OCI-LY1 (cell line): ENCODE results near the gene FAH.
"Not testable (repeated sequence)": the region's sequence is repeated elsewhere in the genome, so short reads cannot be mapped to it uniquely, and the experiment has no call there.

Source experiments
- H2AFZ ChIP-seq: fragments of 200-600 bp; sonication (generic), shearing (Covaris generic); 2 replicates; pipeline ENCODE4 v1.6.0; 2014; ENCODE audit warnings: antibody characterized with exemption, mild to moderate bottlenecking, low read length
- H3F3A ChIP-seq: fragments of 200-600 bp; sonication (generic), shearing (Covaris generic); 2 replicates; pipeline ENCODE4 v1.6.0; 2014; ENCODE audit warnings: mild to moderate bottlenecking, antibody characterized with exemption, low read length, moderate library complexity; ENCODE audit not compliant: insufficient read depth
- H3K27ac ChIP-seq: fragments of 200-600 bp; sonication (generic); 2 replicates; pipeline ENCODE4 v1.5.1; 2014; ENCODE audit warnings: low read length, mixed run types, mild to moderate bottlenecking, low read depth; ENCODE audit not compliant: poor library complexity, severe bottlenecking
- H3K27me3 ChIP-seq: fragments of 200-600 bp; sonication (generic); 2 replicates; pipeline ENCODE4 v1.6.0; 2014; ENCODE audit warnings: antibody characterized with exemption, mild to moderate bottlenecking, low read length, moderate library complexity; ENCODE audit not compliant: insufficient read depth
- H3K36me3 ChIP-seq: fragments of 200-600 bp; sonication (generic); 2 replicates; pipeline ENCODE4 v1.6.1; 2014; ENCODE audit warnings: mild to moderate bottlenecking, antibody characterized with exemption, low read length, moderate library complexity, mixed read lengths; ENCODE audit not compliant: insufficient read depth
- H3K4me1 ChIP-seq: fragments of 200-600 bp; sonication (generic); 2 replicates; pipeline ENCODE4 v1.5.1; 2014; ENCODE audit warnings: mild to moderate bottlenecking, low read length, moderate library complexity; ENCODE audit not compliant: insufficient read depth, severe bottlenecking
- H3K4me2 ChIP-seq: fragments of 200-600 bp; sonication (generic), shearing (Covaris generic); 2 replicates; pipeline ENCODE4 v1.6.1; 2014; ENCODE audit warnings: low read length
- H3K4me3 ChIP-seq: fragments of 200-600 bp; sonication (generic); 2 replicates; pipeline ENCODE4 v1.5.1; 2014; ENCODE audit warnings: low read length, low read depth, mild to moderate bottlenecking, mixed read lengths; ENCODE audit not compliant: poor library complexity, severe bottlenecking
- H3K79me2 ChIP-seq: fragments of 200-600 bp; shearing (Covaris generic); 2 replicates; pipeline ENCODE4 v1.6.1; 2016; ENCODE audit warnings: mixed run types, low read length, mixed read lengths; ENCODE audit not compliant: insufficient read depth
- H3K9ac ChIP-seq: fragments of 200-600 bp; sonication (generic), shearing (Covaris generic); 2 replicates; pipeline ENCODE4 v1.6.1; 2014; ENCODE audit warnings: mild to moderate bottlenecking, low read length, mixed read lengths
- H3K9me2 ChIP-seq: fragments of 200-600 bp; sonication (generic), shearing (Covaris generic); 2 replicates; pipeline ENCODE4 v1.6.1; 2014; ENCODE audit warnings: low read depth, mild to moderate bottlenecking, low read length, mixed read lengths
- H3K9me3 ChIP-seq: fragments of 200-600 bp; shearing (Covaris generic); 2 replicates; pipeline ENCODE4 v1.6.1; 2014; ENCODE audit warnings: low read length, mixed read lengths
- H4K20me1 ChIP-seq: fragments of 200-600 bp; sonication (generic), shearing (Covaris generic); 2 replicates; pipeline ENCODE4 v1.6.0; 2016; ENCODE audit warnings: mild to moderate bottlenecking, low read length; ENCODE audit not compliant: insufficient read depth
- EZH2 ChIP-seq: fragments of 200-600 bp; sonication (generic), shearing (Covaris generic); IDR thresholded peaks from 2 replicates; pipeline ENCODE4 v1.8.0; 2017; ENCODE audit warnings: borderline replicate concordance, mixed run types, mild to moderate bottlenecking, antibody characterized with exemption, low read length, moderate library complexity, mixed read lengths
- TF ChIP-seq, protein P1 (sequence below): fragments of 200-600 bp; sonication (generic), shearing (Covaris generic); IDR thresholded peaks from 2 replicates; pipeline ENCODE4 v1.5.1; 2017; ENCODE audit warnings: mild to moderate bottlenecking, antibody characterized with exemption, low read length, moderate library complexity, mixed read lengths

FAH gene

DNA sequence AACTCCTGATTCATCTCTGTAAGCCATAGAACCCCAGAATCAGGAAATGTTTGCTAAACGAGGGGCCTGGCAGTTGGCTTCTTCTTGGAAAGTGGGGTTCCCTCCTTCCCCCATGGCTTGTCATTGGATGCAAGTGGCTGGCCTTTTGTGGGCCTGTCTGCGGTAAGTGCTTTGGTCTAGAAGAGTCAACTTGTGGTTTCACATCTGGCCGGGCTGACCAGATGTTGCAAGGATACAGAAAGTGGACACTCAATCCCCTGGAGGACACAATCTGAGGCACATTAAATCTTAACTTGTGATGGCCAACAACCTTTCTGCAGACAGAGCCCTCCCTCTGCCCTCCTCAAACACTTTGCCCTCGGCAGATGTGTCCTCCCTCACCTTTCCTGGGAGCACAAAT lies 1.1 kb downstream of the FAH start:
- Histone ChIP-seq H2AFZ (no peak overlapping the region), H3K36me3 (no peaks in the 10 kb centered on the region), H3K4me3 (peak overlapping the region; percentile 82), H4K20me1 (no peaks in the 10 kb centered on the region), H3K27me3 (no peaks in the 10 kb centered on the region), H3K27ac (no peak overlapping the region), H3K4me2 (peak overlapping the region; percentile 73), H3K9ac (peak overlapping the region; percentile 69; the same call in 1 of the 2 replicates), H3F3A (no peaks in the 10 kb centered on the region), H3K9me3 (no peaks in the 10 kb centered on the region), H3K79me2 (no peaks in the 10 kb centered on the region), H3K9me2 (no peaks in the 10 kb centered on the region), H3K4me1 (peaks cover 8% of the 10 kb centered on the region)
- TF ChIP-seq, protein P1, sequence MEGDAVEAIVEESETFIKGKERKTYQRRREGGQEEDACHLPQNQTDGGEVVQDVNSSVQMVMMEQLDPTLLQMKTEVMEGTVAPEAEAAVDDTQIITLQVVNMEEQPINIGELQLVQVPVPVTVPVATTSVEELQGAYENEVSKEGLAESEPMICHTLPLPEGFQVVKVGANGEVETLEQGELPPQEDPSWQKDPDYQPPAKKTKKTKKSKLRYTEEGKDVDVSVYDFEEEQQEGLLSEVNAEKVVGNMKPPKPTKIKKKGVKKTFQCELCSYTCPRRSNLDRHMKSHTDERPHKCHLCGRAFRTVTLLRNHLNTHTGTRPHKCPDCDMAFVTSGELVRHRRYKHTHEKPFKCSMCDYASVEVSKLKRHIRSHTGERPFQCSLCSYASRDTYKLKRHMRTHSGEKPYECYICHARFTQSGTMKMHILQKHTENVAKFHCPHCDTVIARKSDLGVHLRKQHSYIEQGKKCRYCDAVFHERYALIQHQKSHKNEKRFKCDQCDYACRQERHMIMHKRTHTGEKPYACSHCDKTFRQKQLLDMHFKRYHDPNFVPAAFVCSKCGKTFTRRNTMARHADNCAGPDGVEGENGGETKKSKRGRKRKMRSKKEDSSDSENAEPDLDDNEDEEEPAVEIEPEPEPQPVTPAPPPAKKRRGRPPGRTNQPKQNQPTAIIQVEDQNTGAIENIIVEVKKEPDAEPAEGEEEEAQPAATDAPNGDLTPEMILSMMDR, result no peak
- no peak for TF ChIP-seq EZH2

DNA sequence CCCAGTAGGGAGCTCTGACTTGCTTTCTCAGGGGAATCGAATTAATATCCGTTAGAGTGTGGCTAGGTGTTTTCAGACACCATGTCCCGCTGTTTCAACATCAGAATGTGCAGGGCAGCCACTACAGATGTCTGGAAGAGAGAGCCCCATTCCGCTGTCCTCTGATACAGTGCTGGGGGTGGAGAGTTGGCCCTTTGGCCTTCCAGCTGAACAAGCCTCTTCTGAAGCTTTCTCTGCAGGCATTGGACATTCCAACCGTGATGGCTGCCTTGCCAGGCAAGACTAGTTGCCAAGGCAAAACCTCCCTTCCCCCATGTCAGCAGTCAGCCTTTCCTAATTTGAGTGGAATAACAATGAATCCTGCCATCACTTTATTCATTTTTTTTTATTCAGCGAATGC lies 1.5 kb downstream of the FAH start:
- Histone ChIP-seq H3F3A (no peaks in the 10 kb centered on the region), H3K4me1 (peaks cover 8% of the 10 kb centered on the region), H3K9me2 (no peaks in the 10 kb centered on the region), H3K27me3 (no peaks in the 10 kb centered on the region), H3K36me3 (no peaks in the 10 kb centered on the region), H4K20me1 (no peaks in the 10 kb centered on the region), H3K4me2 (no peak overlapping the region), H3K9ac (no peak overlapping the region), H3K79me2 (no peaks in the 10 kb centered on the region), H3K27ac (no peak overlapping the region), H3K9me3 (no peaks in the 10 kb centered on the region), H3K4me3 (no peak overlapping the region), H2AFZ (no peak overlapping the region)
- TF ChIP-seq, protein P1, result no peak
- no peak for TF ChIP-seq EZH2

DNA sequence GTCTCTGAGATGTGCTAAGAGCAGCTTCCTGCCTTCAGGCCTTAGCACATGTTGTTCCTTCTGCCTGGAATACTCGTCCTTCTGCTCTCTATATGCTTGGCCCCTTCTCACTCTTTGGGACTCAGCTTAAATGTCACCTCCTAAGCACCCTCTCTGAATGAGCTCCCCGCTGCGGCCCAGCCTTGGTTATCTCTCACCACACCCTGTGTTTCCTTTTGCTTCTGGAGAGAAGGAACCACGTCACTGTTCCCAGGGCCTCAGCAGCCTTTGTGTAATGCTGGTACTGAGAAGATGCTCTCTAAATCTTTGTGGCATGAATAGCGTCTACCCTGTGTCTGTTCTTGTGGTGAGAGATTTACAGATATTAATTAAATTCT lies 2.2 kb downstream of the FAH start:
- TF ChIP-seq EZH2, result no peak
- TF ChIP-seq, protein P1, result no peak
- H3K27ac ChIP-seq, result no peak overlapping the region
- H3K4me3 ChIP-seq, result no peak overlapping the region
- H3K4me1 ChIP-seq, result peaks cover 11% of the 10 kb centered on the region
- H3K79me2 ChIP-seq, result no peaks in the 10 kb centered on the region
- no peaks in the 10 kb centered on the region for H4K20me1 ChIP-seq
- H3K27me3 ChIP-seq, result no peaks in the 10 kb centered on the region
- H3K36me3 ChIP-seq, result no peaks in the 10 kb centered on the region
- no peaks in the 10 kb centered on the region for H3K9me3 ChIP-seq
- no peaks in the 10 kb centered on the region for H3K9me2 ChIP-seq
- no peaks in the 10 kb centered on the region for H3F3A ChIP-seq
- H3K4me2 ChIP-seq, result no peak overlapping the region
- H3K9ac ChIP-seq, result no peak overlapping the region
- no peak overlapping the region for H2AFZ ChIP-seq

DNA sequence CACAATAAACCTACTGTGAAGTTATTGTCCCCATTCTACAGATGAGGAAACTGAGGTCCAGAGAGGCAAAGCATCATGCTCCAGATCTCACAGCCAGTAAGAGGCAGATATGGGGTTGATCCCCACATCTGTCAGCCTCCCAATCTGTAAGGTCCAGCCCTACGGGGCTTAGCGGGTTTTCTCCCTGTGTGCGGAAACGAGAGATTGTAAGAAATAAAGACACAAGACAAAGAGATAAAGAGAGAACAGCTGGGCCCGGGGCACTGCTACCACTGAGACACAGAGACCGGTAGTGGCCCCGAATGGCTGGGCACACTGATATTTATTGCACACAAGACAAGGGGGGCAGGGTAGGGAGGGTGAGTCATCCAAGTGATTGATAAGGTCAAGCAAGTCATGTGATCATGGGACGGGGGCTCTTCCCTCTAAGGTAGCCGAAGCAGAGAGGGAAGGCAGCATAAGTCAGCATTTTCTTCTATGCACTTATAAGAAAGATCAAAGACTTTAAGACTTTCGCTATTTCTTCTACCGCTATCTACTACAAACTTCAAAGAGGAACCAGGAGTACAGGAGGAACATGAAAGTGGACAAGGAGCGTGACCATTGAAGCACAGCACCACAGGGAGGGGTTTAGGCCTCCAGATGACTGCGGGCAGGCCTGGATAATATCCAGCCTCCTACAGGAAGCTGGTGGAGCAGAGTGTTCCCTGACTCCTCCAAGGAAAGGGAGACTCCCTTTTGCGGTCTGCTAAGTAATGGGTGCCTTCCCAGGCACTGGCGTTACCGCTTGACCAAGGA lies 2.8 kb downstream of the FAH start:
- H3K9ac ChIP-seq, H3K4me3 ChIP-seq, H3K27ac ChIP-seq, H3K36me3 ChIP-seq, H3K9me2 ChIP-seq, H2AFZ ChIP-seq, H4K20me1 ChIP-seq, H3K27me3 ChIP-seq, H3K4me2 ChIP-seq, H3K79me2 ChIP-seq, H3F3A ChIP-seq, H3K9me3 ChIP-seq: not testable (repeated sequence)
- H3K4me1 ChIP-seq, result peaks cover 16% of the 10 kb centered on the region
